NCI-H2196 (cell line): Measurements from ENCODE around the gene SESN1.
"Not testable (repeated sequence)": the region's sequence is repeated elsewhere in the genome, so short reads cannot be mapped to it uniquely, and the experiment has no call there.

Experiments
- DNase-seq: peaks from one replicate; lab custom pipeline; 2025; ENCODE audit not compliant: unreplicated experiment; lab: John Stamatoyannopoulos, UW

SESN1 gene

DNA sequence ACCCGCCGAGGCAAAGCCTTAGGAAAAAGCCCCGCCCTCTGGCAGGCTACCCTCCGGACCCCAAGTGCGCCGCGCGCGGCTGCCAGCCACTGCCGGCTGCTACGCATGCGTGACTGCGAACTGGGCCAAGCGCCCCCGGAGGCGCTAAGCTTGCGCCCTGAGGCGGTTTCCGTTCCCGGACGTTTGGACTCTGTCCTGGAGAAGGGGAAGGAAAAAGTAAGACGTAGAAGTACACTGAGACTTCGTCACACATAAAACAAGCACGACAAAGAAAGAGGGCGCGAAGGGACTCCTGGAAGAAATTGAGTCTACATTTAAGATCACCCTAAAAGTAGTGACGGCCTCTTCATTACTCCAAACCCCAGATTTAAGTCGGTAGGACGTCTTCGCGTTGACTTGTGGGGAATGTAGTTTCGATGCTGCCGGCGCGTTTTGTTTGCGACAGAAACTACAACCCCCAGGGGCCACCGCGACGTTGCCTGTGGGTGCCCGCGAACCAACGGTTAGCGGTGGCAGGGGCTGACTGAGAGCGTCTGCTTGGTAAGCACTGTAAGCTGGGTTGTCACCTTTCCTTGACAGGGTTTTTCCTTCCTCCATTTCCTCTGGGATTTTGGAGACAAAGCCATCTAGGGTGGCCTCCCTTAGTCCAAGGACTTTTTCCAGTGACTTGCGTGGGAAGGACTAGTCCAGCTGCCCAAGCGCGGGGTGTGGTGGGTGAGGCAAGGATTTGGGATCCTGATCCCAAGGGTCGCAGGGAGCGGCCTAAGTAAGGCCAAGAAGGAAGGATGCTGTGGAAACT, 589 bp upstream of the SESN1 start, which contains the start of gene CEP57L1:
Gene CEP57L1 (plus strand): TSS at position 472 of the 799 bp plus-strand sequence. CDS start 49,715 bp downstream, outside the sequence.
- DNase-seq = peak; percentile 99

DNA sequence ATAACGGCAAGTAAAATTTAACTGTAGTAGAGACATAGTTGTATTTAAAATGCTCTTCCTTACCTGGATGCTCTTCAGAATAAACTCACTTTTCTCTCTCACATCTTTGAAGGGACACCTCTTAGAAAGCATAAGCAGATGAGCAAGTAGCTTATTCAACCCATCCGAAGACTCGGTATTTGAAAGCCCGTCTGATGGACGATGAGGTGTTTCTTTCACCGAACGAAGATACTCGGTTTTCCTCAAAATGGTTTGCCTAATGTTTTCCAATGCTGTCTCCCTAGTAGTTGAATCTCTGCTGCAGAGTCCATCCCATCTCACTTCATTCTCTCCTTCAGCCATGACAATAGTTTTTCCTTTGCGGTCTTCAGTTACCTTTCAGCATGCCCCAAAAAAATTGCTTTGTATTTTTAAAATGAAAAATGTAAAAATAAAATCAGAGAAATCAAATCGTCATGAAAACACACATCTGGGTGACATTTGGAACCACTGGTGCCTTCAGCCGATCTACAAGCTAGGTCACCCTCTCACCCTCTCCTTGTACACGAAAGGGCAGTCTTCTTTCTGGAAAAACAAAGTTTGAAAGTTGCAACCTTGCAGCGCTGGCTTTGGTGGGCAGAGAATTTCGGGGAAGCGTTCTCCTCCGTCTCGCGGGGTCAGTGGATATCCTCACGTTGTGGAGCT, 772 bp downstream of the SESN1 start:
- no peak for DNase-seq

DNA sequence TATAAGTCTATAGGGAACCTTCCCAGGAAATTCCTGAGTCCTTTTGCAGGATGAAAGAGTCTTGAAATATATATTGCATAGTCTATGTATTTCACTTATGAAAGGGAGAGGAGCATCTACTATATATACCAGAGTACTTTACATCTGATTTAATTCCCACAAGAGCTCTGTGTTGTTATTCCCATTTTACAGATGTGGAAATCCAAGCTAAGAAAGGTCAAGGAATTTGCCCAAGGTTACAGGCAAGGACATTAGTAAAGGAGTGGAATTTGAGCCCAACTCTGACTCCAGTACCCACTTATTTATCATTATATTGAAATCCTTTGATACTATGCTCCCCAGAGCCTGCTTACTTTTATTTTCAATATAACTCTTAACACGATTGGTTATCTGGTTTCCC, 2.6 kb downstream of the SESN1 start:
- DNase-seq = no peak

DNA sequence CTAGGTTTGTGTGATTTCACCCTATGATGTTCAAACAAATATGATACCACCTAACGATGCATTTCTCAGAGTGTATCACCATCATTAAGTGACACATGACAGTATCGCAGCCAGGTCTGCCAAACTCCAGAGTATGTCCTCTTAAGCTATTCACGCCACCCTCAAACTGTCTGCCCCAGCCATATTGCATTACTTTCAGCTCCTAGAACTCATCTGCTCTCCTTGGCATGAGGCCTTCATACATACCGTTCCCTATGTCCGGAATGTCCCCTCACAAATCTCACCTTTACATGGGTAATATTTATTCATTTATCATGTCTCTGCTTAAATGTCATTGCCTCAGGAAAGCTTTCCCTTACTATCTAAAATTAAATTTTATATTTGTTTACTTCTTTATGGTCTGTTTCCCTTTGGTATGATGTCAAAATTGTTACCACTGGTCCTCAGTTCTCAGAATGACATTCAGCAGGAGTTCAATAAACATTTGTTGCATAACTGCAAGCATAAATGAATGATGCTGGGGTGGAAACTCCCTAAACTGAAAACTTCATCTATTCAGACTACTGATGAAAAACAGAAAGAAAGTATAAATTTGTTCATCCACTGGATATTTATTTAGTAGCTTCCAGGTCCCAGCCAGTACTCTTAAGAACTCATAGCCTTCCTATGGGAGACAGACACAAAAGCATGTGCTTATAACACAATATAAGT, 3.2 kb downstream of the SESN1 start:
- DNase-seq = no peak

DNA sequence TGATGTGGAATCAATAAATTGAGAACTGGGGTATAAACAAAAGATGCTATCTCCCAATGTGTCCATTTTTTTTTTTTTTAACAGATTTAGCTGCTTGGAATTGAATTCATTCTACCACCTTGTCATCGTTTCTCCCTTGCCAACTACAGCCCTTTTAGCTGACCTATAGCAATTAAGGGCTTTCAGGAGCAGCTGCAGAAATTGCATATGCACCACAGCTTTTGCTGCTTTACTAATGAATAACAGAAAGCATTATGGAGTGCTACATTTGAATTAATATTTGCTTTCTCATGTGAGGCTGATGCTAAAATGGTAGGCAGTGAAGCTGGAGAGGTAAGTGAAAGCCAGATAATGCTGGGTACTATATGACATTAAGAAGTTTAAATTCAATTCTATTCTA, 5.7 kb downstream of the SESN1 start:
- DNase-seq = no peak

DNA sequence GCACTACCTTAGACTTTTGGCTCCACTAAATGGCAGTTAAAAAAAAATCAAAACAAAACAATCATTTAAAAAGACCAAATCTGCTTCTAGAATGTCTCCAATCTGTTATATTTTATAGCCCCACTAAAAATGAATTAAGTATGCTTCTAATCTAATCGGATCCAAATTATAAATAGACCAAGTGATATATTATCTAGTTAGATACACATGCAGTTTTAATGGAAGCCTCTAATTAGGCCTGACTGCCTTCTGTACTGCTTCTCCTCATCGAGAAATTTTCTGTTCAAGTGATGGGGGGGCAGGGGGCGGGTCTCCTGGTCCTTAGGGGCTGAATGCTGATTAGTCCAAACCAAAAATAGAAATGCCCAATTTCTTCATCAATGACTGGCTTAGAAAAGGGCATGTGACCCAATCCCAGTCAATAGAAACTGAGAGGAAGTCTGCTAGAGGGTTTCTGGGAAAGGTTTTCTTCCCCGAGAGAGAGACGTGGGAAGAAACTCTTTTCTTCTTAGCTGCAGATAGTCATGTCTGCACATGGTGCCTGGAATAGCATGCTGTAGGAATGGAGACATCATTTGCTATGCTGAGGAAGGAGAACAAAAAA, 6.9 kb downstream of the SESN1 start:
- peak; percentile 13 for DNase-seq

DNA sequence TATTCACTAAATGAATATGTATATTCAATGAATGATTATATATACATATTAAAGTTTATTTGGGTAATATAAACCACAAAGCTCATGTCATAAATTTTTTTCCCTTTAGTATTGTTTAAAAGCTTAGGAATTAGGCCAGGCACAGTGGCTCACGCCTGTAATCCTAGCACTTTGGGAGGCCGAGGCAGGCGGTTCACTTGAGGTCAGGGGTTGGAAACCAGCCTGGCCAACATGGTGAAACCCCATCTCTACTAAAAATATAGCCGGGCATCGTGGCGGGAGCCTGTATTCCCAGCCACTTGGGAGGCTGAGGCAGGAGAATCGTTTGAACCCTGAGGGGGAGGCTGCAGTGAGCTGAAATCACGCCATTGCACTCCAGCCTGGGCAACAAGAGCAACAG, 10.5 kb downstream of the SESN1 start:
- DNase-seq = not testable (repeated sequence)

DNA sequence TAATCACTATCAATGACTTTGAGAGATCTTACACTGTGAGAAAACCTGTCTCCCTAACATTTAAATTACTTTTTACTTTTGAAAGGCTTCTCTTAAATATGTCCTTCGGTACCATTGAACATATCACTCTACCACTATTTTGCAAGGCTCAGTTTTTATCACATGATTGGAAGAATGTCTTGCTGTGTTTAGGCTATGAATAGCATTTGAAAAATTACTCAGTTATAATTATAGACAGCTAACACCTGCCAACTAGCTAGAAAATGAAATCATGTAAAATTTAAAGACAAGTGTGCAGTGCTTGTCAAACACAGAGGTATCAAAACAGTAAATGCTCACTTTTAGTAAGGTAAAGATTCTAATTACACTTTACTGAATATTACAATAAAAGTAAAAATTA, 11.0 kb downstream of the SESN1 start:
- DNase-seq = no peak

DNA sequence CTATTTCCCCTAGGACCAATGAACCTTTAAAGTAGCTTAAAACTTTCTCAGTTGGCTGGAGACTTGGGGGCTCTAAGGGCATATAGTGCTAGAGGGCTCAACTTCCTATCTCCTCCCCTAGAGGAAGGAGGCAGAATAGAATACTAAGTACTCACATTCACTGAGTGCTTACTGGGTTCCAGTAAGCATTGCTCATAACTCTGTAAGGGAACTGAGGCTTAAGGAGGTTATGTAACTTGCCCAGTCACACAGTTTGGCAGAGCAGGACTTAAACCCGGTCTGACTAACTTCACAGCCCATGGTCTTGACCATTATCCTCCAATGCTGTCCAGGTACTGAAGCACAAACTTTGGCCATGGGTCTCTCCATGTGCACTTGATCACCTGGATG, 12.5 kb downstream of the SESN1 start:
- DNase-seq = no peak

DNA sequence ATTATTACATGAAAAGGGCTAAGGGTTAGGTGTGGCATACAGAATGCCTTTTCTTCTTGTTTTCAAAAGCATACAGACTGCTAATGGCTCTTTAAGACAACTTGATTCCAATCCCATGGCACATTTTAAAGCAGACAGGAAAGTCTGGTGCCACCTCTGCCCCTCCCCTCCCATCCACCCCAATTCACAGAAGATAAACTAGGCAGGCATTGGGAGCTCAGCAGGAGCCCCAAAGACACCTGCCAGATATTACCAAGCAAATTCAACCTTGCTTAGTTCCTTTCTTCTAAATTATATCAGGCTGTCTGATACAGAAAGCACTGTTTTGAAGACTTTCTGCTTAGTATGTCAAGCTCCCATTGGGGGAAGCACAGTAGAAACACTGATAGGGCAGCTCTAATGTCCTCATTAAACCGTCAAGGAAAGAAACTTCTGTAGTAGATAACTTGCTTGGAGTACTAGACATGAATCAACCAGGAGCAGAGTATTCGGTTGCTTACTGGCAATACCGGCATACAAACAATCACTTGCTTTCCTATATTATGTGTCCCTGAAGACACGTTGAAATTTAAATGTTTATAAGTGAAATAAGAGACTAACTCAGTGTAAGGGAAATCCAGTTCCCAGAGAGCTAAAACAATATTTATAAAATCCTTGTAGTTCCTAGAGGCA, 13.0 kb downstream of the SESN1 start:
- DNase-seq = no peak

DNA sequence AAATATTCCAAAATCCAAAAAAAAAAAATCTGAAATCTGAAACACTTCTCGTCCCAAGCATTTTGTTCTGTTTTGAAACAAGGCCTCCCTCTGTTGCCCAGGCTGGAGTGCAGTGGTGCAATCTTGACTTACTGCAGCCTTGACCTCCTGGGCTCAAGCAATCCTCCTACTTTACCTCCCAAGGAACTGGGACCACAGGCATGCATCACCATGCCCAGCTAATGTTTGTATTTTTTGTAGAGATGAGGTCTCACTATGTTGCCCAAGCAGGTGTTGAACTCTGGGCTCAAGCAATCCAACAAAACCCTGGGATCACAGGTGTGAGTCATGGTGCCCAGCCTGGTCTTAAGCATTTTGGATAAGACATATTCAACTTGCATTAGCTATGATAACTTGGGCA, 13.6 kb downstream of the SESN1 start:
- no peak for DNase-seq

DNA sequence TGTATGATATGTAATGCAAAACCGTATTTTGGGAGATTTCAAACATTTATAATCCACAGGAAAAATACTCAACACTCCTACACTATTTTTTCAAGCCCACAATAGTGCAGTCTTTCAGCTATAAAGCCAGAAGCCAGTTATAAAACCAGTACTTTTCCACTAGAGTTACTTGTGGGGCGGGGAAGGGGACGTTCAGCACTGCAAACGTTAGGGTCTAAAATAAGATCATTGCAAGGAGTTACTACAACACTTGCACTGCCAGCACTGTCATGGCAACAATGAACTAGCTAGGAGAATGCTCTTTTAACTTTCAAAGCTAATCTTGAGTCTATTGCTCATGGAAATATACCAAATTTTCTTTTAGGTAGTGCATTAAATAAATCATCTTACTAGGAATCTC, 14.7 kb downstream of the SESN1 start:
- no peak for DNase-seq

DNA sequence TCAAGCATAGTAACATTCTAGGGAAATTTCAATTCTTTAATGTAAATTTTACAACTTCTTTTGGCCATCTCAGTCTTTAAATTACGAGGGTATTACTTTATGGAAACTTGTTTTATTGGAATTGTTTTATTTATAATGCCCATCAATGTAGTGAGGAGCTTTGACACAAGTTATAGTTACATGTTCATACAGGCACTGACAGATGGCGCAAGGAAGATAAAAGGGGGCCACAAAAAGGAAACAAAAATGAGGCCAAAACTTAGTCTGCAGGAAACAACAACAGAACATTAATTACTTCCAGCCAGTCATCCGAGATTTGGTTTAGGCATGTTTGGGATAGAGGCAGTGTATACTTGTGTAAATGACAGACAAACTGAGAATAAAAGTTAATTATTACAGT, 18.3 kb downstream of the SESN1 start:
- no peak for DNase-seq

DNA sequence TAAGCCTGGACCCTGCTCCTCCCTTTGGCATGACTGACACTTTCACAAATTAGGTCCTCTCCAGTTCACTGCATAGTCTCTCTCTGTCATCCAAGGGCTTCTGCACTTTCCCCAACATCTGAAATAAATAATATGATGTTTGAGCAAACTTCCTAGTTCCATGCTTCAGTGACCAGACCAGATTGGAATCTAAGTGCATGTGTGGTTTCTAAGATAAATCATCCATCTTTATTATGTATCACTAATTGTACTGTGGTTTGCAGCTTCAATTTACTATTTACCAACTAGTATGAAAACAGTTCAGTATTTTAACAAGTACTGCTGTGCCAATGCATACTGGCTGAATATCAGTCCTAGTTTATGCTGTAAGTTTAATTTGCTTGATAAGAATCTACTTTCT, 18.7 kb downstream of the SESN1 start:
- DNase-seq = no peak

DNA sequence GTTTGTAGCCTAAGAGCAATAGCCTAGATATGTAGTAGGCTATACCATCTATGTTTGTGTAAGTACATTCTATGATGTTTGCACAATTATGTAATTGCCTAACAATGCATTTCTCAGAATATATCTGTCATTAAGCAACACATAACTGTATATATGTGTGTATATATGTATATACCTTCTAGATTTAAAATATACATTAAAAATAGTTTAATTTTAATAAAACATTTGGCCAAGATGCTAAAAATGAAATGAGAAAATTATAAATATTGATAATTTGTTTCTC, 20.6 kb downstream of the SESN1 start:
- no peak for DNase-seq

DNA sequence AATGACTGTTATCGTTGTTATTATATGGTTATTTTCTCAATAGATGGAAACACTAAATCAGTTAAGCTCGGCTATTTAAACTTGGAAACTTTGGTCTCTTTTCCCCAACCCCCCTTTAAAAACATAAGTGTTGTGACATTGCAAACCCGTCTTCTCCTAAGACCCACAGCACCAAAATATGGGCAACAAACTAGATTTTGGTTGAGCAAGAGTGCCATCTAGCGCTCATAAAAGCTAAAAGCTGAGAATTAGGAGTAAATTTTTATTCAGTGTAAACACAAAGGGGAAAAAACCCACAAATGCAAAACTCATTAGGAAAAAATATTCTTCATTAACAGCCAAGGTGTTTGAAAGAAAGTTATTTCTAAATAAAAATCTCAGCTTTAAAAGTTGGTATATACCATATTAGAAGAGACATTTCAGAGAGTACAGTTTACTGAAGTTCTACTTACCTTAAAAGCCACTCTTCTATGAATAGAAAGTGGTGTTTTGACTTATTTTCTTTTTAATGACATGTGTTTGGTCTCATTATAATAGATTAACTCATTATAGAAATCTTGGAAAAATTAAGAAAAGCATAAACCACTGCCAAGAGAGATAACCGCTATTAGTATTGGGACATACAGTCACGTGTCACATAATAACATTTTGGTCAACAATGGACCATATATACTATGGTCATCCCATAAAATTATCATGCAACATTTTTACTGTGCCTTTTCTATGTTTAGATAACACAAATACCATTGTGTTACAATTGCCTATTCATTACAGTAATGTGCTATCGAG, 21.1 kb downstream of the SESN1 start:
- peak; percentile 84 for DNase-seq

DNA sequence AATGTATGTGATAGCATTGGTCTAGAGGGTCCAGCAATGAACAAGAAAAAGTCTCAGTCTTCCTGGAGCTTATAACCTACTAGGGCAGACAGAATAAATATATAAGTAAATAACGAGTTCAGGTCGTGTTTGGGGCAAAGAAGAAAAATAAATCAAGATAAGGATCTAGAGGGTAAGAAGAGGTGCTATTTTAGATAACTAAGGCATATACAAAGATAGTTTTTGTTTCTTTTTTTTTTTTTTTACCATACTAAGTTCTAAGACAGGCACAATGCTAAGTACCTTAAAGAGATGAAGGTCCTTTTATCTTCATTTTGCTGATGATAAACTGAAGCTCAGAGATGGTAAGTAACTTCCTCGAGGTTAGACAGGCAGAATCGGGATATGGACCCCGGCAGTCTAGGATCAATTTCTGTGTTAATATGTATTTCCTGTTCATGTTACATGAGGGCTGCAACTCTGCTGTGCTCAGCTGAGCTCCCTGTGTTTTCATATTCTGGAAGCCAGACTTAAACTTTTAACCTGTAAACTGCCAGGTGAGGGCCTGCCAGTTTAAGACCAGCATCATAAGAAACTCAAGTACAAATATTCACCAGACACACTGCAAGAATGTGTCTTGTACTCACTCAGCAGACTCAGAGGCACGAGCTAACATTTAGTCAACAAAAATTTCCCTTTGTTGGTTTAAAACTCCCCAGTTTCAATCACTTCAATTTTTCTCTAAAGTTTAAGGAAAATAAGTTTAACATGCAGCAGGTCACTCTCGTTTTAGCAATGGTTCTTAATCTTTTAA, 23.3 kb downstream of the SESN1 start:
- no peak for DNase-seq

DNA sequence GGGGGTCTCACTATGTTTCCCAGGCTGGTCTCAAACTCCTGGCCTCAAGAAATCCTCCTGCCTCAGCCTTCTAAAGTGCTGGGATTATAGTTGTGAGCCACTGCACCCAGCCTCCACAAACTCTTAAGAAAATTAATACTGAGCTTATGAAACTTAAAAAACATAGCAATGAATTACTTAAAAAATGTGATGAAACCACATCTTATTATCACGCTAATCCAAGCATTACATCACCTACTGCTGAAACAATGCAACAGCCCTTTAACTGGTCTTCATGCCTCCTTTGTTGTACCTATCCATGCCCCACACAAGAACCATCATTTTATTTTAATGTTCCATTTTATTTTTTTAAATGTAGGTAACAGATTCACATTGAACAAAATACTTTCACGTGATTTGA, 24.9 kb downstream of the SESN1 start:
- DNase-seq = no peak

DNA sequence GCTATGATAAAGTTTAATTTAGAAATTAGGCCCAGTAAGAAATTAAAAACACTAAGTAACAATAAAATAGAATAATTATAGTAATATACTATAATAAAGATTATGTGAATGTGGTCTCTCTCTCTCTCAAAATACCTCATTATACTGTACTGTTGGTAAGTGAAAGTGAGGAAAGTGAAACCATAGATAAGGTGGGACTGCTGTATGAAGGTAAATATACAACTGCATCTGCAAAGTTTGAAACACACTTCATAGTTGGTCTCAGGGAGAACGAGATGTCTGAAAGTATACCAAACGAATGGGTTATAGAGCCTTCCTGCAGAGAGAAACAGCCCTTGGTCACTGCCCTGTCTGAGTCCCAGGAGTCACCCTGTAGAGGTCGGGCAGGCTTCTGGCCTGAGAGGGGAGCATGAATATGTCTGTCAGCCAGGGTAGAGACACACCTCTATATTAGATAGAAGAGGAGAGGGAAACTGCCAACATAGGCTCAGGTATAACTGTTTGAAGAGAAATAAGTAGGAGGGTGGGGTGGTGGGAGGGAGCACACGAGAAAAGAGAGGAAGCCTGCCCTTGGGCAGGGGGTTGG, 31.8 kb downstream of the SESN1 start:
- no peak for DNase-seq
